NCI-H460 (cell line): ENCODE data around the gene NID1. TPM values are rescaled to one million over a fixed set of nuclear protein-coding genes. Genes with fewer than 3 reads are reported as not detected.

Source experiments
- small RNA-seq, 2 experiments: library from RNA; depleted of rRNA; stranded (forward); fragments of <200 nt; gene quantifications; one replicate each; pipeline ENCODE3, GENCODE V24; 2014
- total RNA-seq: library from RNA; depleted of rRNA; stranded (reverse); fragments of >200 nt; shearing (Covaris generic); gene quantifications from 2 replicates; pipeline ENCODE4 v1.2.3, GENCODE V29; 2014; rRNA removed

The NID1 gene
- total RNA-seq, 1 experiment from 2014 or later = 0.15 TPM

Small RNAs within 50 kb of the gene (small RNA-seq; reads per million reads assigned to genes)
- gene RF00019 = 0 reads per million in 2 experiments

Other genes with a start within 250 kb of the NID1 start
- gene LYST, start 198.2 kb downstream of the NID1 start, total RNA-seq = 4.2 and 8.7 TPM in 2 replicates
- 6.5 and 6.9 TPM in 2 replicates for gene GPR137B, start 77.4 kb upstream of the NID1 start, total RNA-seq
- 11.0 and 16.7 TPM in 2 replicates for gene ERO1B, start 216.9 kb upstream of the NID1 start, total RNA-seq